EL (cell line): ENCODE results near the gene SLIT3.

ENCODE experiments used
- DNase-seq: peaks from one replicate; pipeline ENCODE4 v3.0.0-alpha.2; 2016

Gene SLIT3

DNA sequence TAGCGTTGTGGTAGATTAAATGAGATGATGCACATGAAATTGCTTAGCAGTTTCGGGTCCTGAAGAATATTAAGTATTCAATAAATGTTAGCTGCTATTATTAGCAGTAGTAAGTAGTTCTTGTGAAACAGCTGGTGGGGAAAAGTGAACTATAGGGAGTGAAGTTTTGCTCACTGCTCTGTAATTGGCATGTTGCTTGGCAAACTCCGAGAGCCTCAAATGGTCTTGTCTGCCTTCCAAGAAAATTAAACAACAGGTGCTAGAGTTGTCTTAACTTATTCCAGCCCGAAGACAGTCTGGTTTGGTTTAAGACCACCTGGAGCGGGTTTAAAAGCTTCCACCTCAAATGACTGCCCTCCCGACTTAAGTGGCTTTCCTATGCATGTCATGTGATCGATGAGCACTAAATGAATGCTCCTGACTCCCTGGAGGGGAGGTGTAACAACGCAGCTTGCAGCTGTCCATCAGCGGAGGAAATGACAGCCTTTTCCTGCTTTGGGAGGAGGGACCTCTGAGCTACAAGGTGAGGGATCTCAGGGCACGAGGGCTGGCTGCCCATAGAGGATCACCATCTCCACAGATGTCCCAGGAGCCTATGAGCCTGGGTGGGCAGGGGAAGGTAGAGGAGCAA is 518.9 kb downstream of the SLIT3 start:
- DNase-seq, result no peak

DNA sequence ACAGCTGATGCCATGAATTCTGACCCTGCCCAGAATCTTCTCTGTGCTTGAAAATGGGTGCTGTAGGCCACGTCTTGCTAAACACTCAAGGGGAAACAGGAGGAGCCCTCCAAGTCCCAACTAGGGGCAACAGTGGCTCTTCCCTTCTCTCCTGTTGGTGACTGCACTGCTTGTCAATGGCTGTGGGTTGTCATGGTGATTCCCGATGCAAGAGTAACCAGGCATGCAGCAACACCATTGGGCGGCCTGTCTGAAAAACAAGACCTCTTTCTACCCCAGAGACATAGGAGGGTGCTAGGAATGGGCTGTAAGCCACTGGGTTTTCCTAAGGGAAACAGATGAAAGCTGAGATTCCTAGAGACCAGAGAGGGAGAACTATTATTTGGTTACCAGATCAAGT is 520.1 kb downstream of the SLIT3 start:
- no peak for DNase-seq

DNA sequence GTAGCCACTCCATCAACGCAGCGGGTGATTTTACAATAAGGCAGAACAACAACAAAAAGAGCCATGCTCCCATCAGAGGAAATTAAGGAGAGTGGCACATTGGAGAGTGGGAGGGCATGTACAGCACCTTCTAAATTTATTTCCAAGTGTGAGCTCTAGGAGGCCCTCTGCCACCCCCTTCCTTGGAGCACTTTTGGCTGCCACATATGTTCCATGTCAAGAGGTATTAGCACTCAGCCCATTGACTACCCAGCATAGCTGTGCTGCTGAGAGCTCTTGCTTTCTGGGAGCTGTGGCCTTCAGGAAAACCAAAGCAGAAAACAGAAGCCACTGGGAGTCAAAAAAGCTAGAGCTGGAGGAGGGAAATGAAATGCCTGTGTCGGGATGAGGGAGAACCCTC is 521.6 kb downstream of the SLIT3 start:
- DNase-seq, result no peak

GRCh38 chr5:168778536-168778935 is 522.4 kb downstream of the SLIT3 start:
- no peak for DNase-seq

- no peak for DNase-seq
Observed at GRCh38 chr5:168777651-168778050, 523.3 kb downstream of the SLIT3 start.

DNA sequence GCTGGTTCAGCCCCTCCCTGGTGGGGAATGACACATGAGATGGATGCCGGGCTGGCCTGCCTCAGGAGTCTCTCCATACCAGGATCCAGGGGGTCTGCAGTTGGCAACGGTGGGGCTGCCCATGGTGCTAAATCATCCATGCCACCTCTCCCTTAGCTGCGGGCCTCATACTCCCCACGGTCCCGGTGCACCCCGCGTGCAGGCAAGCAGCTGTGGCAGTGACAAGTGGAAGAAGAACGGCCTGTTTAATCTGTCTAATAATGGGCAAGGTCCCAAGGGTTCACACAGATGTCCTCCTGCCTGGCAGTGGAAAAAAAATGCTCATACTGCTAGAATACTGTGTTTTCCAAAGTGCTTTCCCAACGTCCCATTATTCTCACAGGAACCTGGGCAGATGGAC is 524.9 kb downstream of the SLIT3 start:
- DNase-seq, result no peak

GRCh38 chr5:168773226-168773625 is 527.7 kb downstream of the SLIT3 start:
- DNase-seq, result no peak

- no peak for DNase-seq
Observed at GRCh38 chr5:168772316-168772961, 528.5 kb downstream of the SLIT3 start.

- DNase-seq, result no peak
Observed at GRCh38 chr5:168771678-168772077, 529.3 kb downstream of the SLIT3 start.

DNA sequence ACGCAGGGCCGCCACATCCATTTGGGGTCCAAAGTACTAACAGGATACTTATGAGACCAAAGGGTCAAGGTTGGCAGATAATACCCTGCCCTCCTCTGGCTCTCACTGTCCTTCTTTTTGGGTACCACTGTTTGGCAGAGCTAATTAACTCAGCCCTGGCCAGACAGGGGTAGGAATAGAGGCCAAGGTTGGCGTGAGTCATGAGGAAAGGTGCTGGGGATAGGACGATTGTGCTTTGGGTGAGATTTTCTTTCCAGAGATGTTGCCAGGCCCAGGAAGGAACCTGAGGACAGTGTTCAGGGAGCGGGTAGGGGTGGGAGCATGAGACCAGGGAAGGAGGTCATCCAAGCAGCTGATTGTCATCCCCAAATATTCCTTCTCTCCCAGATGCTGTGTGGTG is 529.9 kb downstream of the SLIT3 start:
- DNase-seq, result no peak

DNA sequence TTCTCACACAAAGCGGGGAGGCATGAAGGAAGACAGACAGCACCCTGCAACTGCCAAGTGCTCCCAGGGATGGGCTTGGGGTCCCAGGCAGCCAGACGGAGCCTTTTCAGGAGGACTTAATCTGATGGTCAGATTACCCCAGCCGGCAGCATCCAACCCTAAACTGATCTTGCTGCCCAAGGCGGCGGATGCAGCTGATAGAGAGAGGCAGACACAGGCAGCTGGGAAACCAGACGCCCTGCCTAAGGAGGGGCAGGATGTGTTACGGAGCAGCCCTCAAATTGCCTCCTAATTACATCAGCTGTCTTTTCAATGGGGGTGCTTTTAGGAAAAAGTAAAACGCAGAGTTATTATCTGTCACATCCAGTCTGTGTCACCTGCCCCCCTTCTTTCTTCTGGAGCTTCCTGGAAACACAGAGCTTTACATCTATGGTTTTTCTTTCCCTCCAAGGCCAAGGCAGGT is 530.9 kb downstream of the SLIT3 start:
- DNase-seq, result no peak

DNA sequence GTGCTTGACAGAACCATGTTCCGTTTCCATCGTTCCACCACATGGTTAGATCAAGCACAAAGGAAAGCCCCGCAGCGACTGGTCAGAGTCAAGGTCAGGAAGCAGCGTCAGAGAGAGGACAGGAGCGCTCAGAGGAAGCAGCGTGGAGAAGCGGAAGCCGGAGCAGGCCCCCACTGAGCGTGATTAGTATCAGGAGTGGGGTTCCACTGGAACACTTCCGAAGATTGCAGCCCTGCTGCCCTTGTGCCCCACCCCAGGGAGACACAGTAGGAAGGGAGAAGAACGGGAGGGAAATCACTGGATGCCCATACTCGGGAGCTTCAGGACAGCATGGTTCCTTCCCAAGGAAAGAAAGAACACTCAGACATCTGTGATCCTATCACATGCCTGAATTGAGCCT is 532.8 kb downstream of the SLIT3 start:
- DNase-seq, result no peak

DNA sequence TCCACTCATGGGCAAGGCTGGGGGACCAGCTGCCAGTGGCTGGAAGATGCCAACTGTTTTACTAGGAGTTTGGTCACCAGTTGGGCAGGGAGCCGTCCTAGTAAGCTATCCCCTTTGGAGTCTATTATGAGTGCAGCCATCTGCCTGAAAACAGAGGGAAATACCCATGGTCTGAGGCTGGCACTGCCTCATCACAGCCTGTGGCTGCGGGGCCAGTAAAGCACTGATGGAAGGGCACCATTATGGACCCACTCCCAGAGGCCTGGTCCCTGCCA is 534.6 kb downstream of the SLIT3 start:
- no peak for DNase-seq

DNA sequence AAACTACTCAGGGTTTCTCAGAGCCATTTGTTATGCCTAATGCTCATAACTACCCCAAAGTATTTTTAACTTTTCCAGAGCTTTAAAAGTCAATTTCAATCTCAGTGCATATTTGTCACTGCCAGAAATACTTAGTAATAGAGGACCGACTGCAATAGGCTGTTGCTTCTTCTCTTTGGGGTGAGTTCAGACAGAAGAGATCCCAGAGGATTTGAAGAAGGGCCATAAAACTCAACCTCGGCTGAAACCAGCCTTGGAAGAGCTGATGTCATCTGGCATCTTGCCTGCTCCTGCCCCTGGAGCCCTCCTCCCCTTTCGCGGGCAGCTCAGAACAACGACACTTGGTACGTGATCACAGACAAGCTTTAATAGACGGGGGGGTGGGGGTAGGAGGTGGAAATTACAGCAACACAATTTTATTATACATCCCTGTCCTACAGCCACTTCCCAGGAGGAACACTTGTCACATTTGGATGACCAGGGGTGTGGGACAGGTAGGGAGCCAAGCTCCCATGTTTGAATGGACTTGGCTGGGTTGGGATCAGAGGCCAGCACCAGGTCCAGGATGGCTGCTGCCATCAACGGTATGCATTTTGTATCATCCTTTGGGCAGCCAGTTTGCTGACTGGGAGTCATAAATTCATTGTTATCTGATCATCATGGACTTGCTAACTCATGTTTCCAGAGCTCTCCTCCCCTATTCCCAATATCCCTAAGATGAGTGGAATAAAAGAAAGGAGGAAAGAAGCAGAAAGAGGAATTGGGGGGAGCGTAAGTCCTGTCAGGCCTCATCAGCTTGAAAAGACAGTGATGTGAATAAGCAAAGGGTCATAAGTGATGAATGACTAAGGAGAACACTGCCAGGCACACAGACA is 535.2 kb downstream of the SLIT3 start:
- no peak for DNase-seq

- DNase-seq, result no peak
Observed at GRCh38 chr5:168765086-168765550, 535.8 kb downstream of the SLIT3 start.

DNA sequence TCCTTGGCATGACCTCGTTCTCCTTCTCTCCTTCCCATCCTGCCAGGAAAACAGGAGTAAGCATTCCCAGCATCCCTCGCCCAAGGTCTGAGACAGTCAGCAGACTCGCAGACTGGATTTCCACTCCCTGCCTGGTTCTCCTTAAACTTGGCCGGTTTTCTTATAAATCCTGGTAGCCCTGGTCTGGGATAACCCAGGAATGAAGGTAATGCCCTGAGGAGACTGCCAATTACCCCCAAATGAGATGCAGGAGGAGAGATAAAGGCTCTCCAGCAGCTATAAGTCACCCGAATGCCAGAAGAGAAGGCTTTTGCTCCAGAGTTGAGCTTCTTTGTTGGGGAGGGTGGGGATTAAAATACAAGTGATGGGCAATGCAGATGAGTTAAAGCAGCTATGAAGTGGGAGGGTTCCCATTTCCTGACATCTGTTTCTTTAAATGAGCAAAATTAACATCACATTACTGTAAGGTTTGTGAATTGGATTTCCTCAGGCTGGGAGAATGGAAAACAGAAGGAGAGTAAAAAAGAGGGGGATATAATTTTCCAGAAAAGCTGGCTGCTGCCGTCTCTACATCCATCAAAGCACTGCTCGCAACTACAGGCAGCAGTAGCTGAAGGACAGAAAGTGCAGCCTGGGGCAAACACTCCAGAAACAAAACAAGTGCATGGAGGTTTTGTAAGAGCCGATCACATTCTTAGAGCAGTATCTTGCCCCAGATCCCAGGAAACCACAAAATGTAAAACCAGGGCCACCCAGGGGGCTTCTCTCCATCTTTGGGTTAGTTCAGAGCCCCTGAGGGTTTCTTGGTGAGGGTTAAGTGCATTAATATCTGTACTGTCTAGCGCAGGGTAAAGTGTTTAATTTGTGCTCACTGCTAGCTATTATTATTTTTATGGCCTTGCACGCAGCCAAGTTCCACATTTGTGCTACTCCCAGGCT is 544.2 kb downstream of the SLIT3 start:
- no peak for DNase-seq

- DNase-seq, result no peak
Observed at GRCh38 chr5:168755548-168756093, 545.3 kb downstream of the SLIT3 start.

DNA sequence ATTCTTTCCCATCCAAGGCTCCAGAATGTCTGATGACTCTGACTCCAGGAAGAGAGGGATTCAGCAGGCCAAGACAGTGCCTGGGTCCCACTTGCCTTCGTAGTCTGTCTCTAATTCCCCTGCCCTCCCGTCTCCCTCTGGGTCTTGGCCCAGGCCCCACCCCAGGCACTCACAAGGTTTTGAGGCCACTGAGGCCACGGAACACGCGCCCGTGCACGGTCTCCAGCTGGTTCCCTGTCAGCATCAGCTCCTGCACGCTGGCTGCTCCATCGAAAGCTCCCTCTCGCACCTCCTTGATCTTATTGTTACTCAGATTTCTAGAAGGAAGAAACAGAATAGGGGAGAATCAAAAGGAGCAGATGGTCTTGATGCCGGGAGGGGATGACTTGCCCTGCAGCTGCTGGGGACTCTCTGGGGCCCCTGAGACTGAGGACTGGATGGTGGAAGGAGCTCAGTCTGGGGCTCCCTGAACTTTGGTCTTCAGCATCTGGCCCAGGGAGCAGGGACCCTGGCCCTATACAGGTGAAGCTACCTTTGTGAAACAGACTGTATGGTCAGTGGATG is 547.2 kb downstream of the SLIT3 start:
- no peak for DNase-seq

DNA sequence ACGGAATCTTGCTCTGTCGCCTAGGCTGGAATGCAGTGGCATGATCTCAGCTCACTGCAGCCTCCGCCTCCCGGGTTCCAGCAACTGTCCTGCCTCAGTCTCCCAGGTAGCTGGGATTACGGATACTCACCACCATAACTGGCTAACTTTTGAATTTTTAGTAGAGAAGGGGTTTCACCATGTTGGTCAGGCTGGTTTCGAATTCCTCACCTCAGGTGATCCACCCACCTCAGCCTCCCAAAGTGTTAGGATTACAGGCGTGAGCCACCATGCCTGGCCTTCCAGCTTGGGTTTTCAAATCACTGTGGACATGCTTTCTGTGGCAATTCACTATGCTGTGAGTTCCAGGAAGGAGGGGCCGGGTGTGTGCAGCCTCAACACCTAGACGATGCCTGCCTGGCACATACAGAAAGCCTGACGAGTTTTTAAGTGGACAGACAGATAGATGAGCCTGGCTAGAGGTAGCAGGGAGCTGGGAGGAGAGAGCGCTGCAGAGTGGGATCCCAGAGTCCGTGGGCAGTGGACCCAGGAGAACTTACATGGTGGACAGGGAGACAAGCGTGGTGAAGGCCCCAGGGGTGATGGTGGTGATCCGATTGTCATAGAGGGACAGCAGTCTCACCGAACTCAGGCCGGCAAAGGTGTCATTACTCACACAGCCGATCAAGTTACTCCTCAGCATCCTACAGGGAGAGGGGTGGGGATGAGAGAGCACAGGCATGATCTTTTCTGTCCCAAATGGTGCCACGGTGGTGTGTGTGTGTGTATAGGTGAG is 548.3 kb downstream of the SLIT3 start:
- no peak for DNase-seq

- DNase-seq, result no peak
Observed at GRCh38 chr5:168752012-168752411, 548.9 kb downstream of the SLIT3 start.

- DNase-seq, result no peak
Observed at GRCh38 chr5:168750926-168751325, 550.0 kb downstream of the SLIT3 start.
